Measurements from ENCODE around the gene BIK. TPM values are rescaled to one million over a fixed set of nuclear protein-coding genes. Genes with fewer than 3 reads are reported as not detected.
"Not testable (repeated sequence)": the region's sequence is repeated elsewhere in the genome, so short reads cannot be mapped to it uniquely, and the experiment has no call there.

Gene BIK
- total RNA-seq, 4 donors from 2014 or later = 6.1 to 15.6 (median 13.5) TPM

DNA sequence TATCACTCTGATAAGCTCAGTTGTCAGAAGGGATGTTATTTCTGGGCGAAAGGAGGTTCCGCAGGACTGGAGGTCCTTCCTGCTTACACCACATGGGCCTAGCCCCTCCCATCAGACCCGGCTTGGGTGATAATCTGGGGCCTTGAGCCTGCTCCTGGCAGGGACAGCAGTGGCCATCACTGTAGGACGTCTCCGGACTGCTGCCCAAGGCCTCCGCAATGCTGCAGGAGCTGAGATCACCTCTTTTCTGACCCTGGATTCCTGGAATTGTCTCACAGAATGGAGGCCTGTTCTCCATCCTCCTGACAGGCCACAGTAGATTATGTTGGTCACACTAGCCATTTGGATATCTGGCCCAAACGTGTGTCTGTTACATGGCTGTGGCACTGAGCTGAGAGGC lies 9.2 kb upstream of the BIK start:
- DNase-seq = no peak
- peaks cover 0 to 33% (median 24%) of the 10 kb centered on the region in 3 donors for H3K4me1 ChIP-seq
- WGBS, 2 donors = 66 to 92% methylated on average over 3 to 6 of the region's 7 CpGs
- H3K36me3 ChIP-seq = no peaks in the 10 kb centered on the region
- TF ChIP-seq, protein P1, sequence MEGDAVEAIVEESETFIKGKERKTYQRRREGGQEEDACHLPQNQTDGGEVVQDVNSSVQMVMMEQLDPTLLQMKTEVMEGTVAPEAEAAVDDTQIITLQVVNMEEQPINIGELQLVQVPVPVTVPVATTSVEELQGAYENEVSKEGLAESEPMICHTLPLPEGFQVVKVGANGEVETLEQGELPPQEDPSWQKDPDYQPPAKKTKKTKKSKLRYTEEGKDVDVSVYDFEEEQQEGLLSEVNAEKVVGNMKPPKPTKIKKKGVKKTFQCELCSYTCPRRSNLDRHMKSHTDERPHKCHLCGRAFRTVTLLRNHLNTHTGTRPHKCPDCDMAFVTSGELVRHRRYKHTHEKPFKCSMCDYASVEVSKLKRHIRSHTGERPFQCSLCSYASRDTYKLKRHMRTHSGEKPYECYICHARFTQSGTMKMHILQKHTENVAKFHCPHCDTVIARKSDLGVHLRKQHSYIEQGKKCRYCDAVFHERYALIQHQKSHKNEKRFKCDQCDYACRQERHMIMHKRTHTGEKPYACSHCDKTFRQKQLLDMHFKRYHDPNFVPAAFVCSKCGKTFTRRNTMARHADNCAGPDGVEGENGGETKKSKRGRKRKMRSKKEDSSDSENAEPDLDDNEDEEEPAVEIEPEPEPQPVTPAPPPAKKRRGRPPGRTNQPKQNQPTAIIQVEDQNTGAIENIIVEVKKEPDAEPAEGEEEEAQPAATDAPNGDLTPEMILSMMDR (IDR thresholded peaks at IDR 0.05) = no peak
- TF ChIP-seq POLR2A (IDR thresholded peaks at IDR 0.05) = no peak
- intact Hi-C loops (cut with DNase I) = no loop called here
- no peak overlapping the region for H3K4me3 ChIP-seq
- H3K27ac ChIP-seq = no peak overlapping the region
- peaks cover 0 to 9% (median 6%) of the 10 kb centered on the region in 3 donors for H3K9me3 ChIP-seq
- H3K27me3 ChIP-seq = no peaks in the 10 kb centered on the region

DNA sequence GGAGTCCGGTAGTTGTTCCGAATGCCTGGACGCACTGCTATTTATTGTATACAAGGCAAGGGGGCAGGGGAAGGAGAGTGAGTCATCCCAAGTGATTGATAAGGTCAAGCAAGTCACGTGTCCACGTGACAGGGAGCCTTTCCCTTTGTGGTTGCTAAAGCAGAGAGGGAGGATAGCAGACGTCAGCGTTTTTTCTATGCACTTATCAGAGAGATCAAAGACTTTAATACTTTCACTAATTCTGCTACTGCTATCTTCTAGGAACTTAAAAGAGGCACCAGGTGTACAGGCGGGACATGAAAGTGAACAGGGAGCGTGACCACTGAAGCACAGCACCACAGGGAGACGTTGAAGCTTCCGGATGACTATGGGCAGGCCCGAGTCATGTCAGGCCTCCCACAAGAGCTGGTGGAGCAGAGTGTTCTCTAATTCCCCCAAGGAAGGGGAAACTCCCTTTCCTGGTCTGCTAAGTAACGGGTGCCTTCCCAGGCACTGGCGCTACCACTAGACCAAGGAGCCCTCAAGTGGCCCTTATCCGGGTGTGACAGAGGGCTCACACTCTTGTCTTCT lies 6.4 kb upstream of the BIK start:
- H3K4me1 ChIP-seq = peaks cover 0 to 21% (median 16%) of the 10 kb centered on the region in 3 donors
- WGBS, 2 donors = 44 to 46% methylated on average over 12 to 15 of the region's 15 CpGs

DNA sequence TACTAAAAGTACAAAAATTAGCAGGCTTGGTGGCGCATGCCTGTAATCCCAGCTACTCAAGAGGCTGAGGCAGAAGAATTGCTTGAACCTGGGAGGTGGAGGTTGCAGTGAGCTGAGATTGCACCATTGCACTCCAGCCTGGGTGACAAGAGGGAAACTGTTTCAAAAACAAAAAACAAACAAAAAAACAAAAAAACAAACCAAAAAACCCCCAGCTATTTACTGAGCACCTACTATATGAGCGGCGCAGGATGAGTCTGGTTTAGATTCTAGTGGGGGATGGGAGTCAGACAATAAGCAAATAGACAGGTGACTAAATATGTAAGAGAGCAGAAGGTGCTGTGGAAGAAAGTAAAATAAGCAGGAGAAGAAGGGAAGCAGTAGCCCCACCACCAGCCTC lies 5.6 kb upstream of the BIK start:
- DNase-seq; H3K27ac ChIP-seq; H3K4me3 ChIP-seq; H3K9me3 ChIP-seq; H3K36me3 ChIP-seq; intact Hi-C loops (cut with DNase I); H3K27me3 ChIP-seq: not testable (repeated sequence)
- peaks cover 0 to 18% (median 8%) of the 10 kb centered on the region in 3 donors for H3K4me1 ChIP-seq
- WGBS, 2 donors = 84 to 96% methylated on average over 3 of the region's 3 CpGs

More for the DNA sequence above, 6.4 kb upstream of the BIK start:
- H3K27ac ChIP-seq; H3K4me3 ChIP-seq; H3K27me3 ChIP-seq; DNase-seq; intact Hi-C loops (cut with DNase I); H3K9me3 ChIP-seq; H3K36me3 ChIP-seq: not testable (repeated sequence)

DNA sequence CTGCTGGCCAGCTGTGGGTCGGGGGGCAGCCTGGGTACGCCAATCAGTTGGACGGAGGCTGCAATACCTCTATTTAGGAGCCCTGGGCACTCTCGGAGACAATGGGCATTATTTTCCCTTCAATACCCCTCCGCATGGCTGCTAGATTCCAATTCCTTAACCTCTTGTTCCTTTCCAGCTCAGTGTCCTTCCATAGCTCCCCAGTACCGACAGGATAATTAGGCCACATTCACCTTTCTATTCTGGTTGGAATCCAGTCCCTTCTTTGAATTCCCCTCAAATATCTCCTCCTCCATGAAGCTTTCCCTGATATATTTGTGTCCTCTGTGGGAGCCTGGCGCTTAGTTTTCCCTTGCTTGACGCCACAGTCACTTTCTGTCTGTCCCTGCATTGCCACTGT lies 4.2 kb upstream of the BIK start:
- Histone ChIP-seq H3K27ac (no peak overlapping the region), H3K27me3 (peaks cover 0 to 22% (median under 1%) of the 10 kb centered on the region in 4 donors), H3K9me3 (no peaks in the 10 kb centered on the region), H3K4me1 (peaks cover 13 to 24% (median 15%) of the 10 kb centered on the region in 3 donors), H3K4me3 (no peak overlapping the region), H3K36me3 (no peaks in the 10 kb centered on the region)
- 88 to 89% methylated on average over 8 of the region's 8 CpGs for WGBS, 2 donors
- TF ChIP-seq, protein P1 (IDR thresholded peaks at IDR 0.05) = no peak
- TF ChIP-seq POLR2A (IDR thresholded peaks at IDR 0.05) = no peak
- intact Hi-C loops (cut with DNase I) = no loop called here
- DNase-seq = no peak

DNA sequence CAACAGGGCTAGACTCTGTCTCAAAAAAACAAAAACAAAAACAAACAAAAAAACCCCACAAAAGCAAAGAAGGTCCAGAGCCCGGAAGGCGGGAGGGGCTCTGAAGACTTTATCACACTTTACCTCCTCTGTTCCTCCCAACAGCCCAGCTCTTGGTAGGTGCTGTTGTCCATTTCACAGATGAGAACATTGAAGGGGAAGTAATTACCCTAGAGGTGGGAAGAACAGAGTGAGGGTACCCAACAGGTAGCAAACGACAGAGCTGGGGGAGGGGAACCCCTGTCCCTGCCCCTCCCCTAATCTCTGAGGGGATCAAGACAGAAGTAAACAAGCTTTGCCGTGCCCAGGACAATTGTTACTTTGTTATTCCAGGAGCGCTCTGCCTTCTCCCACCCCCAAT lies 1.0 kb upstream of the BIK start:
- H3K27me3 ChIP-seq = peaks cover 0 to 53% (median 1%) of the 10 kb centered on the region in 4 donors
- TF ChIP-seq, protein P1 (IDR thresholded peaks at IDR 0.05) = no peak
- TF ChIP-seq POLR2A (IDR thresholded peaks at IDR 0.05) = no peak
- no peak for DNase-seq
- H3K27ac ChIP-seq = no peak overlapping the region
- H3K4me1 ChIP-seq = peaks cover 14 to 36% (median 17%) of the 10 kb centered on the region in 3 donors
- H3K9me3 ChIP-seq = no peaks in the 10 kb centered on the region
- intact Hi-C loops (cut with DNase I) = no loop called here
- H3K36me3 ChIP-seq = no peaks in the 10 kb centered on the region
- no peak overlapping the region for H3K4me3 ChIP-seq
- WGBS, 2 donors = 51% methylated on average over 4 to 5 of the region's 5 CpGs

DNA sequence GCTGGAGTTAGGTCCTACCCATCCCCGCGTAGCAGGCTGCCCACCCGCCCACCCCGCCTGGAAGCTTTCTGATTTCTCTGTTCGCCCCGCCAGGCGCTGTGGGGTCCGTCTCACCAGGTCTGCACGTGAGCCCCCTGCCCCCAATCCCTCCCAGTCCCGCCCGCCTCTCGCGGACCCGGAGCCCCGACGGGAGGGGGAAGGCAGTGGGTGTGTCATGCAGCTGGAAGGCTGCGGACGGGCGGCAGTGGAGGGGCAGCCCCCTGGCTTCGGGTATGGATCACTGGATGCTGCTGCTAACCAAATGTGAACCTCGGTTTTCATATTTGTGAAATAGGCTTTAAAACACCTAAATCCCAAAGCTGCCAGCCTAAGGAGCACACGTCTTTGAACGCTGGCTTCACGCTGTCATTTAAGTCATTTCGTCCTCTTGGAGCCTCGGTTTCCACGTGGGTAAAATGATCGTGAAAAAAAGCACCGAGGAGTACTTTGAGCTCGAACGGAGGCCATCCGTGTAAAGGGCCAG lies 568 bp upstream of the BIK start:
- peaks cover 0 to 58% (median 1%) of the 10 kb centered on the region in 4 donors for H3K27me3 ChIP-seq
- whole genome bisulfite sequencing, 2 donors = 1 to 14% methylated on average over 16 to 17 of the region's 32 CpGs
- H3K4me1 ChIP-seq = peaks cover 14 to 37% (median 17%) of the 10 kb centered on the region in 3 donors
- DNase-seq = no peak
- peak overlapping the region; percentile 48 to 73 (median 66) for H3K4me3 ChIP-seq
- H3K27ac ChIP-seq = no peak overlapping the region
- H3K9me3 ChIP-seq = no peaks in the 10 kb centered on the region
- H3K36me3 ChIP-seq = no peaks in the 10 kb centered on the region
- intact Hi-C loops (cut with DNase I) = no loop called here
- TF ChIP-seq, protein P1 (IDR thresholded peaks at IDR 0.05) = no peak
- TF ChIP-seq POLR2A (IDR thresholded peaks at IDR 0.05) = no peak
